ENCODE data around the gene TMEM144.

- TF ChIP-seq CTCF (IDR thresholded peaks at IDR 0.05 in 4 of 5, conservative IDR thresholded peaks at IDR 0.05 in 1 of 5), result no peak
- no peak for TF ChIP-seq POLR2A (IDR thresholded peaks at IDR 0.05)
These were observed 81.9 kb downstream of the TMEM144 start for GRCh38 chr4:158292156-158292555.

All from gastrocnemius medialis (tissue), 4 donors.